Fibroblast of upper back skin (primary cell): ENCODE results near the gene RFTN2.
"Not testable (repeated sequence)": the region's sequence is repeated elsewhere in the genome, so short reads cannot be mapped to it uniquely, and the experiment has no call there.

ENCODE experiments used
- DNase-seq: peaks from one replicate; pipeline ENCODE4 v3.0.0-alpha.2; 2013

Gene RFTN2

DNA sequence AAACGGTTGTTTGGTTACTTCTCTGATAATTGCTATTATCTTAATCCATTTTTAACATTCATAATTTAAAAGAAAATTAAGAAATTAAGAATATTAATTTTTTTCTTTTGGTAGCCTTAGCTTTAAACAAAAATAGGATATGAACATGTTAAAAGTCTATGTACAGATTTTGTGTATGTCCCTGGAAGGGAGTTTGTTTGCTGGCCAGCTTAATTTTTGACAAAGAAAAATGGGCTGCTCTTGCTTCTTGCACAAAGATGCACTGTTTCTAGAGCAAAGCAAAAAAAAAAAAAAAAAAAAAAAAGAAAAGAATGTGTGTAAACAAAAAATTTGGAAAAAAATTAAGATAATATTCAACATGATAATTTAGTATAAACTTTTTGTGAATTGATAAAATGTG lies 1.3 kb downstream of the RFTN2 start:
- no peak for DNase-seq

DNA sequence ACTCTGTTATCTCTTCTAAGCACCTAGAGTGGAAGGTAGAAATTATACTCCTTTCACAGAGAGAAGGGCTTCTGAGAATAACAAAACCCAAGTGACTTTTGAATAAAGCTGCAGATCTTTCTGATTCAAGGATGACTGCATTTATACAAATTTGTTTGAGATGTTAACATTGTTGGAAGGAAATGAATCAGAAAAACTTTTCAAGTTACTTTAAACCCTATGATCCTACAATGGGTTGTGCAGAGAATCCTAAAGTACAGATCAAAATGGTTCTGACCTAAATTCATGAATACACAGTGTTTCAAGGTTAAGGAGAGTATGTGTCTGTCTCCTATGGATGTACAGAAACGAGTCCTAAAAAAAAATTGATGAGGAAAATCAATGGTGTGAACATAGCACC lies 1.8 kb downstream of the RFTN2 start:
- DNase-seq: no peak

DNA sequence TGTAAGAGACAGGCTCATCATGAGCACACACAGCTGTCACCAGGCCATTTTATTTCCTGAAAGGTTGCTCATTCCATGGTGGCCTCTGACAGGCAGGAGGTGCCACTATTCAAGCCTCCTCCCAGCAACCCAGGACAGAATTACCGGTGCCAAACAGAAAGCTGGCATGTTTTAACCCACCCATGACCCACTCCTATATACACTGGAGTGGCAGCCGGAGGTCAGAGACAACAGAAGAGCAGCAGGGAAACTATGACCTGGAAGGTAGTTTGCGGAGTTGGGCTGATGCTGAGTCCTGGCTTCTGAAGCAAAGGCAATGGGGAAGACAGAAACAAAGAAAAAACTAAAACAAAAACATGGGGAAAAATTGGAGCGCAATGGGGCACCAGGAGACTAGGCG lies 2.3 kb downstream of the RFTN2 start:
- no peak for DNase-seq

DNA sequence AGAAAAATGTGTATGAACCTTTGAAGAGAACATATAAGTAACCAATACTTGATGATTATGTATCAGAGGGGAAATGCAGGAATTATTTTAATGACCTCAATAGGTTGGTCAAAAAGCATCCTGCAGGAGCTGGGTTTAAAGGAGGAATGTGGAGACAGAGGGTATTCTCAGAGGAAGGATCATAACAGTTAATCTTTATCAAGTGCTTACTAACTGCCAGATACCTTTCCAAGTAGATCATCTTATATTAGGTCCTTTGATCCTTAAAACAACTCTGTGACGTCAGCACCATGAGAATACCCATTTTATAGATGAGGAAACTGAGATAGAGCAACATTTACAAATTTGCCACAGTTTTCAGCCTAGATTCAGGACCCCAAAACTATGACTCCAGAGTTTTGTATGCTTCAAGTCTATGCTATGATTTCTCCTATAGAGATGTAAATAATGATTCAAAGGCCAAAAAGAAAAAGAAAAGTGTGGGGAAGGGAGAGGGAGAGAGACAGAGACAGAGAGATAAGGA lies 3.0 kb downstream of the RFTN2 start:
- no peak for DNase-seq

DNA sequence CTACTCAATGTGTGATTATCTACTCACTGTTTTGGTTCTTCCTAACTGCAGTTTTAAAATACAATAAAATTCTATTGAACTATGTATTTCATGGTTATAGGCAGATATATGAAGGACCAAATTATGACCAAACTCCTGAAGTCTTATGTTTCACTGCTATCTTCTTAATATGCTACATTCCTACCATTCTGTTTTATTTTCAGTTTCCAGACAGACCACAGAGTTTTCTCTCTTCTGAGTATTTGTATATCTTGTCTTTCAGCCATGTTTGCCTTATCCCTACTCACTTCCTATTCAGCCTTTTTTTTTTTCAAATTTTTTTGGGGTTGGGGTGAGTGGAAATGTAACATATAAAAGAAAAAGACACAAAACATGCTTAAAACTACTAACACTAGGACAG lies 6.3 kb downstream of the RFTN2 start:
- DNase-seq: no peak

DNA sequence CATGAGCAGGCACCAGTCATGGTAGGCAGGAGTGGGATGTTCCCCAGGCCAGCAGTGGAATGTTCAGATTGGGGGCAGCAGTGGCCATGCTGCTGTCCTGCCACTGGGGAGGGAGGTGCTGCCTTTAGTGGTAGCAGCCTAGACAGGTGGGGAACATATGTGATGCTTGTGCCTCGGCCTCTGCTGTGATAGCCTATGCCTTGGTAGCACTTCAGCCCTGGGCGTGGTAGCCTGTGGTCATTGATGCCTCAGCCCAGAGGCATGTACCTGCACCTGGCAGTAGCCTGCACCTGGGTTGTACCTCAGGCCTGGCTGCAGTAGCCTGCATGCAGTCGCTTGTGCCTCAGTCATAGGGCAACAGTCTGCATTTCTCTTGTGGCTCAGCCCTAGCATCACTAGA lies 7.1 kb downstream of the RFTN2 start:
- no peak for DNase-seq

DNA sequence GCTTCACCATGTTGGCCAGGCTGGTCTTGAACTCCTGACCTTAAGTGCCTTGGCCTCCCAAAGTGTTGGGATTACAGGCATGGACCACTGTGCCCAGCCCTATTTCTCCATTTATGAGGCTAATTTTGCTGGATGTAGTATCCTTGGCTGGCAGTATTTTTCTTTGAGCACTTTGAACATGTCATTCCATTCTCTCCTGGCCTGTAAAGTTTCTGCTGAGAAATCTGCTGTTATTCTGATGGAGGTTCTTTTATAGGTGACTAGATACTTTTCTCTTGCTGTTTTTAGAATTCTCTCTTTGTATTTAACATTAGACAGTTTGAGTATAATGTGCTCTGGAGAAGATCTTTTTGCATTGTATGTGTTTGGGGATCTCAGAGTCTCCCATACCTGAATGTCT lies 9.1 kb downstream of the RFTN2 start:
- DNase-seq: no peak

DNA sequence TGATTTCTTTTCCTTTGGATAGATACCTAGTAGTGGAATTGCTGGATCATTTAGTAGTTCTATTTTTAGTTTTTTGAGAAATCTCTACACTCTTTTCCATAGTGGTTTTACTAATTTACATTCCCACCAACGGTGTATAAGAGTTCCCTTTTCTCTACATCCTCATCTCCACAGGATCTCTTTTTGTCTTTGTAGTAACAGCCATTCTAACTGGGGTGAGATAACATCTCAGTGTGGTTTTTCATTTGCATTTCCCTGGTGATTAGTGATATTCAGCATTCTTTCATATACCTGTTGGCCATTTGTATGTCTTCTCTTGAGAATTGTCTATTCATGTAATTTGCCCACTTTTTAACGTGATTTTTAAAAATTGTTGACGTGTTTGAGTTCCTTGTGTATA lies 13.8 kb downstream of the RFTN2 start:
- no peak for DNase-seq

DNA sequence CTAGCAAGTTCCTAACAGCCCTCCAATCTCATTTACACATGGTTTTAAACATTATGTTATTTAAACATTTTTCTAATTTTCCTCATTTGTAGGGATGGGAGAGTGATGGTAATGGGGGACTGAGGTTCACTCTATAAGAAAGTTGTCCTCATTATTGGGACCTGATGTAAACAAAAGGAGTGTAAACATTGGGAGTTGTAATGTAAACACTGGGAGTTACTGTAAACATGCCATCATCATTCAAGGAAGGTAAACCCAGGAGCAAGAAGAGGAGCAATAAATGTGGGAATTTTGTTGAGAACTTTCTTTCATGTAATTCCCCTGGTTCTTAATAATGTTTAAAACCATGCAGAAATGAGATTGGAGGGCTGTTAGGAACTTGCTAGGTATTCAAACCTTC lies 17.8 kb downstream of the RFTN2 start:
- DNase-seq: no peak

DNA sequence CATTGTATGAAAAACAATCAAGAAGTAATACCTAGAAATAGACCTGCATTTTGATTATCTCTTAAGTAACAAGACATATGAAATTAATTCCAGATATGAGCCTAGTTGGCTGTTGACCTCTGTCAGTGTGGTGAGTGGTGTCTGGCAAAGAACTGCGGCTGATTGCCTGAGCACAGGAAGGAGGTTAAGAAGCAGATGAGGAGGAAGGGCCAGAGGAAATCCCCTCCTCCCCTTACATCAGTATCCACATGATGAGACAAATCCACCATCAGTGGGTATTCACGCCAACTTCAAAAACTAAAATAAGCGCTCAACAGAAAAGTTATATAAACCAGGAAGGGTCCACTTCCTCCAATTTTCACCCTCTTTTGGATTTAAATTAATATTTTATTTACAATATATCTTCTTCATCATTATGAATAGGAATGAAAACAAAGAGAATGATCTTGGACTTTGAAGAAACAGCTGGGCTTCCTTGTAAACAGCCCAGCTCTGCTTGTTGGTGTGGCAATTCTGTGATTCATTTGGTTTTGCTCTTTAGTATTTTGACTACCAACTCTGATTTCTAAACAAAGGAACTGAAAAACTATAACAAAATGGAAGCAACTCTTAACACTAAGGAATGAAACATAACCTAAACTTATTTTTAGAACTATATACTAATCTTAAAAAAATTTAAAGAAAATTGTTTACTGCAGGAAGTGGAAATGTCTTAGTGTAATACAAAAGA lies 27.3 kb downstream of the RFTN2 start:
- DNase-seq: no peak

DNA sequence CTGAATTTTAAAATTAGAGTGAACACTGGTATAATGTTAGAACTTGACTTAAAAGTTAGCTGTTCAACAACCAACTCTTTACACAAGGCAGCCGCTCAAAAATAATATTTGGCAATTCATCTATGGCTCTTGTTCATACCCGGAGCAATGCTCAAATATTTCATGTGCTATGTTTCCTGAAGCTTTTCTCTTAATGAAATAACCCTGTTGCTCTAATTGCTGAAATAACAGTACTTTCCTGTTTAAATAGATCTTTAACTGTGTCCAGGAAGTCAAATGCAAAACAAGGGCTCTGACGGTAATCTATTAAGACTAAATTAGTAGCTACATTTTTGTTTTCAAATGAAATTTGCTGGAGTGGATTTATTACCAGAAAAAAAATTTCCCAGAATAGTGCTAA lies 33.7 kb downstream of the RFTN2 start:
- no peak for DNase-seq

DNA sequence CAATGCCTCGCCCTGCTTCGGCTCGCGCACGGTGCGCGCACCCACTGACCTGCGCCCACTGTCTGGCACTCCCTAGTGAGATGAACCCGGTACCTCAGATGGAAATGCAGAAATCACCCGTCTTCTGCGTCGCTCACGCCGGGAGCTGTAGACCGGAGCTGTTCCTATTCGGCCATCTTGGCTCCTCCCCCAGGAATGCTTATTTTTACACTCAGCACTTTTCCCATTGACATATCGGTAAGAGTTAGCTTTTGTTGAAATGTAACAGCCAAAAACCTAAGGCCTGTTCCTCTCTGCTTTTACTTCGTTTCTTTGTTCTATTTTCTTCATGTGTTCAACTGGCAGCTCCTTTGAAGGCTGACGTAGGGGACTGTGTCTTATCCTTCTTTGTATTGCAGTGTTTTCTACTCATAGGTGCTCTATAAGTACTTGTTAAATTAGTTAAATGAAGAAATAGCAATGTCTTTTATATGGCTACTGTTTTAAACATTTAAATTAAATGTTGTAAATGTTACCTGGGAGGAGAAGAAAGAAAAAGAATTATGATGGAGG lies 34.7 kb downstream of the RFTN2 start:
- not testable (repeated sequence) for DNase-seq

DNA sequence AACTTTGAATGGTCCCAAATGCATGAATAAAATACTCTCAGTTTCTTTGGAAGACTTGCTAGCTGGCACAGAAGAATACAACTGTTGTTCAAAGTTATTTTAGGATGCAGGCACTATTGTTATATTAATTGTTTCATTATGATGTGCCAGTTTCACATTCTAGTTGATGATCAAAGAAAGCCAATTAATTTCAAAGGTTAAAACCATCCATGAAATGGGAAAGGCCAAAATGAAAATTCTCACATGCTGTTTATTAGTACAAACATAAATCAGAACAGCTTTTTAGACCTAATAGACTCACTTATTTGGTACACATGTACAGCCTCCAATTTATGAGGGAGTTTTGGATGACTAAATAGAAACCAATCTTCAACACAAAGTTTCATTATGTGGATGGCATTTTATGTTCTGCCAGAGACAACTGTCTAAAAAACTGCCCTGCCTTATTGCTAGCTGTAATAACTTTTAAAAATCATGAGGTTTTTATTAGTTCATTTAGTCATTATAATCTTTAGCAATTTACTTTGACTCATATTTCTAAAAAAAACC lies 42.2 kb downstream of the RFTN2 start:
- DNase-seq: no peak

DNA sequence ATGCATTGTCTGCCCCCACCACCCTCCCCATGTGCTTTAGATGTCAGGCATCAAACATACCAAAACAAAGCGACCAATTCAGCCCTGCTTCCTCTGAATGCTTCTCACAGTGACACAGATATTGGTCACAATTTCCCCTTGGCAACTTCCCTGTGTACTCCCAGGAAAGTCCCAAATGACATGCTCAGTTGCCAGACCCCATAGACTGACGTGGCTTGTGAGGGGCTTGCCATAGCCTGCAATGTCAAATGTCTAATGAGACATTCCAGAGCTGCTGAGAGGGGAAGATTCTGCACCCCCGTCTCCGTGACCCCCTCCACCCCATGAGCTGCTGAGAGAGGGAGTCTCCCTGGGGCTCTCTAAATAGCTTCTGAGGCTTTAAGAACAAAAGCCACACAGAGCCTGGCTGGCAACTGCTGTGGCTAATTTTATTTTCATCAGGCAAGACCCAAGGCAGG lies 47.3 kb downstream of the RFTN2 start:
- peak; percentile 10 for DNase-seq

DNA sequence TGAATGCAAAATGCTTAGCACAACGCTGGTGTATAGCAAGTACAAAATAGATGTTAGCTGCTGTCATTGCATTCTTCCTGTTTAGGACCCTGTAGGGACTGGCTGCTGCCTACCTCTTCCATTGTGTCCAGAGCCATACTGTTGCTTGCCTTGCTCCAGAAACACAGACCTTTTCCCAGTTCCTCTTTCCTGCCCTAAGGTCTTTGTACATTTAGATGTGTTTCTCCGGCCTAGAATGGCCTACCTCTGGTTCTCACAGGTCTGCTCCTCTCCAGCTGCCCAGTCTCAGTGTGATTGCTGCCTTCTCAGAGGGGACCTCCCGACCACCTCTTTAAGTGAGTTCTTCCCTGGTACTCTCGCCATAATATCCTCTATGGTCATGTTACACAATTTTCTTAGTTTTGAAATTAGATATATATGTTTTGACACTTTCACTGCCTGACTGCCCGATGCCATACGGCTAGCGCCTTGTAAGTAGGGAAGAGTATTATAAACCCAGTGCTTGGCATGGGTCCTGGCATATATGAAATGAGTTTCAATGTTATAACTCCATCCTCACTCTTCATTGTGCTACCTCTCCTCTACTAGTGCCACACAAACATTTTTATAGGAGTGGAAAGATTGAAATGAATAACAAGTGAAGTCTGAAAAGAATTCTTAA lies 48.3 kb downstream of the RFTN2 start:
- DNase-seq: no peak

DNA sequence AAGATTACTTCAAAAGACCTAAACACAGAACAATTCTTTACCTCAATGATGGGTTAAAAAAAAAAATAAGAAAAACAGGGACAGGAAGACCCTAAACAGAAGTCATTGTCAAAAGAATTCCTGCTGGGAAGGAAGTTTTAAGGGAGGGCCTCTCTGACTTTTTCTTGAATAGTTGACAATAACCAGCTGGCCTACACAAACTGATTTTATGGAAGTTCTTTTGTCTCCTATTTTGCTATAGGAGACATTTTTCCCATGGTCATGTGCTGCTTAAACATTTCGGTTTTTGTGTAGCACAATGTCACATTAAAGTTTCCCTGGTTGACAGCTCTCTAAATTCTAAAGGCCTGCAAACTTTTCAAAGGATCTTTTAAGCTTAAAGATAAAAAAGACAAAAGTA lies 55.3 kb downstream of the RFTN2 start:
- no peak for DNase-seq

DNA sequence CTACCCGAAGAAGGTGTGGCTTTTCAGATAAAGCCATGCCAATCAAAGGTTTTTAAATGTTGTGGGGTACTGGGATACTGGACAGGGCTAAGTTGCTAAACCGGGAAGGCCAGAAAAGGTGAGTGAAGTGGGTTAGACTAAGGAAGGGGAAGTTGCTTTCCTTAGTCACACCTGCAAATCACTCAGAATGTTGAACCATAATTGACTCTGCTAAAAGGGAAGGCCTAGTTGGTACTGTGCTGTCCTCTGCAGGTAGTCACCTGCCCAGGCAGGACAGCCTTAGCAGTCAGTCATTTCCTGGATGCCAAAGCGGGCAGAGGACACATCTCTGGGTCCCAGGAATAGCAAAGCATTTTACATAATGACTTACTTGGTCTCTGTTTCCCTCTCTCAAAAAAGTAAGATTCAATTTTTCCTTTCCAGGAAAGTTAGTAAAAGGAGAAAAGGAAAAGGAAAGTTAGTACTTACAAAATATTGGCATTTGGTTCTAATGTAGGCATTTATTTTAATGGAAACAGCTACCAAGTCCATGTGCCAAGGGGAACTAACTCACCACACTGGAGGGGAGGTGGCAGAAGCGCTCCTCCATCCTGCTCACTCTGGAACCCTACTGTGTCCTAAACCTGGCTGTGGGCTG lies 60.3 kb downstream of the RFTN2 start:
- DNase-seq: no peak

DNA sequence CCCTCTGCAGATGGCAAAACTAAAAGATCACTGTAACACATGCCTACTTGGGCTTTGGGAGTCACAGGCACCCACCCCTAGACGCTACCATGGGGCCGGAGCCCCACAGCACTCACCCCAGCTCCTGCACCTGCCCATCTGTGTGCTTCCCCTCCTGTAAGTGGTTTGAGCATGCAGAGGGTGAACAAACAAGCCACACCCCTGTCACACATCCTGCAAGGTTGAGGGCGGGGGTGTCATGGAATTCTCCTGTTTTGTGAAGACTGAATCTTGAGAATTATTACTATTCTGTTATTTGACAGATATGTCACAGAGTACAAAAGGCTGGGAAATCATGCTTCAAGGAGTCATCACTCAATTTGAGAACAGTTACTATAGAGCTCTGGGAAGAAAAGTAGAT lies 60.9 kb downstream of the RFTN2 start:
- DNase-seq: no peak

DNA sequence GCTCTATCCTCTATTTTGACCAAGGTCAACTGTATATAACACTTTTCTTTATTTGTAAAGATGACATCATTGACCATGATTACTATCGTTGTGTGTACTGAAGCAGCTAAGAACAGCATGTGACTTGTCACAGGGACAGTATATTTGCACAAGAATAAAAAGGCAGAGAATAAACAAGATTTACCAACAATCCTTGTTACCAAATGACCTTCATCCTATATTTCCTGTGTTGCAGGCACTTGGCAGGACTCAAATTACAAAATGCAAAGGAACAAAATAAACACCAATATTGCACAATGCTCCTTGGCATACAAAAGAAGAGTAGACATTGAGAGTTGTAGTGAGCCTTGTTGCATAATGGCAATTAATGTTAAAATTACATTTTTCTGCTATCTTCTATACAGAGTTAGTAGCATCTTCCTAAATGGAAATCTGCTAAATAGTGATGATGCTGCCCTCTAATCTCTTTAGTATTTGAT lies 61.8 kb downstream of the RFTN2 start:
- DNase-seq: no peak

DNA sequence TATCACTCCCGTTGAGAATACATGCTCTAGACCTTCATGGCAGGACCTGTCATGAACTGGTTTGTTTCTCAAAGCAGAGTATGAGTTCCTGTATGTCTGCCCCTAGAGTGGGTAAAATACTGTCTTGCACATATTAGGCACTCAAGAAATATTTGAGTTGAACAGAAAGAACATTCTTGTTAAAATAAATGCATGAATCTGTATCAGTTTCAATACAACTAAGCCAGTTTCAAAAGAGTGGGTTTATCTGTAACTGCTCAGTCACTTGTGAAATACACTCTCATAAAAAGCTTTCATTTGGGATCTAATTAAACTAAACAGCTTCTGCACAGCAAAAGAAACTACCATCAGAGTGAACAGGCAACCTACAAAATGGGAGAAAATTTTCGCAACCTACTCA lies 69.2 kb downstream of the RFTN2 start:
- no peak for DNase-seq

DNA sequence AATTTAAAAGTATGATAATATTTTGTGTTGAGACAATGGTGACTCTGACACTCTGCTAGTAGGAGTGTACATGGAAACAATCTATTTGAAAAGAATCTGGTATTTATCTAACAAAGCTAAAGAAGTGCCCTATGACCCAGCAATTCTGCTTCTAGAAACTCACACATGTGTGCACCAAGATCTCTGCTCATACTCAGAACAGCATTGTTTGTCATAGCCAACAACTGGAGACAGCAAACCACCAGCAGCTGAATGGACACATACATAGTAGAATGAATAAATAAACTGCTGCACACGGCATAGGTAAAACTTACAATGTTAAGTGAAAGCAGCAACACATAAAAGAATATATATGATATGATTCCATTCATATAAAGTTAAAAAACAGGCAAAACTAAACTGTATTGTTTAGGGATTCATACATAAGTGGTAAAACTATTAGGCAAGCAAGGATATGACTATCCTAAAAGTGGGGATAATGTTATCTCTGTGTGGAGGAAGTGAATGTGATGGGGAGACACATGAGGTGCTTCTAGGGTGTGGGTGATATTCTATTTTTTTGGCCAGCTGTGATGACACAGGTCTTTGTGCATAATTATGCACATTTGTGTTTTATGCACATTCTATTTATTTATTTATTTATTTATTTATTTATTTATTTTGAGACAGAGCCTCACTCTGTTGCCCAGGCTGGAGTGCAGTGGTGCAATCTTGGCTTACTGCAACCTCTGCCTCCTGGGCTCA lies 71.1 kb downstream of the RFTN2 start:
- no peak for DNase-seq

DNA sequence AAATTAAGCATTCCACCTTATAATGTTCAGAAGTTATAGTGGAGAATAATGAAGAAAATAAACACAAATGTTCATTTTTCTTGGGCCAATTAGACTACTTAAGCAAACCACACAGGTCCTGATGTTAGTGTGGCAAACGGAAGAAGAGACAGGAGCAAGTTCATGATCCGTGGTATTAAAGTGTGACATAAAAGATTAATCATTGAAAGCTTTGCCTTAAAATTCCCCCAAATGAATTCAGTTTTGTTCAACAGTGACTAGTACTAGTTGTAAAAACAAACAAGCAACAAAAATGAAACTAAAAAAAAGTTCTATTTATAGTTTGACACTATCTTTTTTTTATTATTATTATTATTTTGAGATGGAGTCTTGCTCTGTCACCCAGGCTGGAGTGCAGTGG lies 73.7 kb downstream of the RFTN2 start:
- DNase-seq: no peak

DNA sequence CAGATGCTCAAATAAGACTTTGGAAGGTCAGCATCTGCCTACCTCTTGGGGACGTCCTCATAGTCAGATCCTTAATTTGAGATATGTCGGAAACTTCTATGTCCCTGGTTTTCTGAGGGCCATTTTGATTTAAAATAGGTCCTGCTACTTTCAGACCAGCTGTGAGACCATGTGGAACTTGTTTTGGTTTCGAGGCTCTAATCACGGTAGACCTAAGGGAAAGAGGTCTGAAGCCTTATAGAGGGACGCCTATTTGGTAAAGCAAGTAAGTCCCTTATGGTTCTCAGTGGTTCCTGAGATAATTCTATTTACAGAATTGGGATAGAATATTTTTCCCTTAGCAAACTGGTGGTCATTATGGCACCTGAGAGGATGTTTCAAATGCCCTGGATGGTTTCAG lies 75.1 kb downstream of the RFTN2 start:
- DNase-seq: no peak
